Ishikawa (cell line): ENCODE results near the gene ANK3.

Experiments used
- CEBPB ChIP-seq: IDR thresholded peaks from 2 replicates; pipeline ENCODE4 v1.6.1; 2012
- CREB1 ChIP-seq: IDR thresholded peaks from 2 replicates; pipeline ENCODE4 v1.6.1; 2012; ENCODE audit warnings: low read depth
- EGR1 ChIP-seq: IDR thresholded peaks from 2 replicates; pipeline ENCODE4 v1.6.1; 2012
- EP300 ChIP-seq: IDR thresholded peaks from 2 replicates; pipeline ENCODE4 v1.6.1; 2012; ENCODE audit warnings: borderline replicate concordance
- FOXM1 ChIP-seq: IDR thresholded peaks from 2 replicates; pipeline ENCODE4 v1.6.1; 2012; ENCODE audit warnings: low read depth, borderline replicate concordance
- NFIC ChIP-seq: IDR thresholded peaks from 2 replicates; pipeline ENCODE4 v1.6.1; 2012
- RAD21 ChIP-seq: IDR thresholded peaks from 2 replicates; pipeline ENCODE4 v1.6.1; 2012; ENCODE audit warnings: low read depth
- TAF1 ChIP-seq: IDR thresholded peaks from 2 replicates; pipeline ENCODE4 v1.6.1; 2012; ENCODE audit warnings: low read depth, mild to moderate bottlenecking
- TCF12 ChIP-seq: IDR thresholded peaks from 2 replicates; pipeline ENCODE4 v1.6.1; 2012; ENCODE audit warnings: low read depth
- TEAD4 ChIP-seq: IDR thresholded peaks from 2 replicates; pipeline ENCODE4 v1.6.1; 2012
- YY1 ChIP-seq: IDR thresholded peaks from 2 replicates; pipeline ENCODE4 v1.6.1; 2012; ENCODE audit warnings: low read depth
- ZBTB7A ChIP-seq: IDR thresholded peaks from 2 replicates; pipeline ENCODE4 v1.6.1; 2012; ENCODE audit warnings: low read depth
- TF ChIP-seq, protein P1 (sequence below): IDR thresholded peaks from 2 replicates; pipeline ENCODE4 v1.6.1; 2012
- TF ChIP-seq, protein P2 (sequence below): IDR thresholded peaks from 2 replicates; pipeline ENCODE4 v1.6.1; 2012
- TF ChIP-seq, protein P3 (sequence below): IDR thresholded peaks from 2 replicates; pipeline ENCODE4 v1.6.1; 2012; ENCODE audit warnings: low read depth, mild to moderate bottlenecking

The ANK3 gene

DNA sequence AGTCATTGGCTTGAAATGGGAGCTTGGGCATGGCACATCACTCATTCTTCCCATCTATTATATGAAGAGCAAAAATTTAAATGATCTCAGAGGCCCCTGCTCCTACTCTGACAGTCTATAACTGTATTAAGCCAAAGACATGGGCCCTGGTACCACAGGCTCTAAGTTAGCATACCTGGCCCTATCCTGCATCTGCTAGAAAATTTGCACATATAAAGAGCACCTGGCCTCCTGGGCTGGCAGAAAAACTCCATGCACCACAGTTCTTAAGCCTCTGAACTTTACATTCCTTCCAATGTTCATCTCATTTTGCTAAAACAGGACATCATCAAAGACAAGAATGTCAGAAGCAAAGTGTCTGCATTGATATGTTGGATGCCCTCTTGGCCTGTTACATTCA lies 29.6 kb upstream of the ANK3 start:
- TF ChIP-seq YY1 (no peak), ZBTB7A (no peak), EP300 (no peak), NFIC (no peak), TEAD4 (no peak), TAF1 (no peak), CEBPB (no peak), TCF12 (no peak), RAD21 (no peak), EGR1 (no peak), FOXM1 (no peak), CREB1 (no peak)
- TF ChIP-seq, protein P1, sequence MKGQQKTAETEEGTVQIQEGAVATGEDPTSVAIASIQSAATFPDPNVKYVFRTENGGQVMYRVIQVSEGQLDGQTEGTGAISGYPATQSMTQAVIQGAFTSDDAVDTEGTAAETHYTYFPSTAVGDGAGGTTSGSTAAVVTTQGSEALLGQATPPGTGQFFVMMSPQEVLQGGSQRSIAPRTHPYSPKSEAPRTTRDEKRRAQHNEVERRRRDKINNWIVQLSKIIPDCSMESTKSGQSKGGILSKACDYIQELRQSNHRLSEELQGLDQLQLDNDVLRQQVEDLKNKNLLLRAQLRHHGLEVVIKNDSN, result no peak
- TF ChIP-seq, protein P2, sequence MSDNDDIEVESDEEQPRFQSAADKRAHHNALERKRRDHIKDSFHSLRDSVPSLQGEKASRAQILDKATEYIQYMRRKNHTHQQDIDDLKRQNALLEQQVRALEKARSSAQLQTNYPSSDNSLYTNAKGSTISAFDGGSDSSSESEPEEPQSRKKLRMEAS, result no peak
- TF ChIP-seq, protein P3, sequence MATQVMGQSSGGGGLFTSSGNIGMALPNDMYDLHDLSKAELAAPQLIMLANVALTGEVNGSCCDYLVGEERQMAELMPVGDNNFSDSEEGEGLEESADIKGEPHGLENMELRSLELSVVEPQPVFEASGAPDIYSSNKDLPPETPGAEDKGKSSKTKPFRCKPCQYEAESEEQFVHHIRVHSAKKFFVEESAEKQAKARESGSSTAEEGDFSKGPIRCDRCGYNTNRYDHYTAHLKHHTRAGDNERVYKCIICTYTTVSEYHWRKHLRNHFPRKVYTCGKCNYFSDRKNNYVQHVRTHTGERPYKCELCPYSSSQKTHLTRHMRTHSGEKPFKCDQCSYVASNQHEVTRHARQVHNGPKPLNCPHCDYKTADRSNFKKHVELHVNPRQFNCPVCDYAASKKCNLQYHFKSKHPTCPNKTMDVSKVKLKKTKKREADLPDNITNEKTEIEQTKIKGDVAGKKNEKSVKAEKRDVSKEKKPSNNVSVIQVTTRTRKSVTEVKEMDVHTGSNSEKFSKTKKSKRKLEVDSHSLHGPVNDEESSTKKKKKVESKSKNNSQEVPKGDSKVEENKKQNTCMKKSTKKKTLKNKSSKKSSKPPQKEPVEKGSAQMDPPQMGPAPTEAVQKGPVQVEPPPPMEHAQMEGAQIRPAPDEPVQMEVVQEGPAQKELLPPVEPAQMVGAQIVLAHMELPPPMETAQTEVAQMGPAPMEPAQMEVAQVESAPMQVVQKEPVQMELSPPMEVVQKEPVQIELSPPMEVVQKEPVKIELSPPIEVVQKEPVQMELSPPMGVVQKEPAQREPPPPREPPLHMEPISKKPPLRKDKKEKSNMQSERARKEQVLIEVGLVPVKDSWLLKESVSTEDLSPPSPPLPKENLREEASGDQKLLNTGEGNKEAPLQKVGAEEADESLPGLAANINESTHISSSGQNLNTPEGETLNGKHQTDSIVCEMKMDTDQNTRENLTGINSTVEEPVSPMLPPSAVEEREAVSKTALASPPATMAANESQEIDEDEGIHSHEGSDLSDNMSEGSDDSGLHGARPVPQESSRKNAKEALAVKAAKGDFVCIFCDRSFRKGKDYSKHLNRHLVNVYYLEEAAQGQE, result no peak

DNA sequence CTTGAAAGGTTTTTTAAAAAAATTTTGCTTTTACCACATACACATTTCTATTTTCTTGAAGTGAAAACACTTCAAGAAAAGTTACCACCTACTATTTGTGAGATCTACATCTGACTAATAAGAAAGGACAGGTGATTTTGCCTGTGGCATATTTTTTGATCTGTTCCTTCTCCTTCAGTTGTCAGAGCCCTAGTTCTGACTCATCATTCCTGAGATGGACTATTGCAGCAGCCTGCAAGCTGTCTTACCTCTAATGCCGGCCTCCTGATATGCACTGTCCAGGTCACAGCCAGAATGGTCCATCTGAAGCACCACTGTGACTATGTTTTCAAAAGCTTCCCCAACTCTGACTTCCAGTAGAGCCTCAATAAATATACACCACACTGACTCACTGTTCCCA lies 28.2 kb upstream of the ANK3 start:
- TF ChIP-seq ZBTB7A (no peak), CEBPB (no peak), FOXM1 (no peak), YY1 (no peak), CREB1 (no peak), TAF1 (no peak), NFIC (no peak), EGR1 (no peak), EP300 (no peak)
- TF ChIP-seq, protein P1, result no peak
- TF ChIP-seq, protein P3, result no peak

DNA sequence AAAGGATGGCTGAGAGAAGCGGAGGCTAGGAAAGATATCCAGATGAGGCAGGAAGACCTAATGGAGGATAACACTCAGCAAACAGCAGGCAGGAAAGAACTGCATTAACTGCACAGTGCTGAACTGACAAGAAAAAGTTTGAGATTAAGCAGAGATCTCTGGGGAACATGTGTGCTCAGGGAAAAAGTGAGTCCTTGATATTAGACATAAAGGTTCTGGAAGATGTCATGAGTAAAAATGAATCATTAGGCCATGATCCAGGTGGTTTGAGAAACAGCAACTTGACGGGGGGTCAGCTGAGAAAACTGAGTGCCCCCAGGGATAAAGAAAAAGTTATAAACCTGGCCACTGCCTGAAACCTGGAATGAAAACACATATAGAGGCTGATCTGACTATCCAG lies 27.3 kb upstream of the ANK3 start:
- TF ChIP-seq, protein P3, result no peak
- TF ChIP-seq NFIC (no peak), CEBPB (no peak), TAF1 (no peak), CREB1 (no peak), EP300 (no peak), TCF12 (no peak), RAD21 (no peak), FOXM1 (no peak), YY1 (no peak), EGR1 (no peak), ZBTB7A (no peak), TEAD4 (no peak)
- TF ChIP-seq, protein P2, result no peak
- TF ChIP-seq, protein P1, result no peak

DNA sequence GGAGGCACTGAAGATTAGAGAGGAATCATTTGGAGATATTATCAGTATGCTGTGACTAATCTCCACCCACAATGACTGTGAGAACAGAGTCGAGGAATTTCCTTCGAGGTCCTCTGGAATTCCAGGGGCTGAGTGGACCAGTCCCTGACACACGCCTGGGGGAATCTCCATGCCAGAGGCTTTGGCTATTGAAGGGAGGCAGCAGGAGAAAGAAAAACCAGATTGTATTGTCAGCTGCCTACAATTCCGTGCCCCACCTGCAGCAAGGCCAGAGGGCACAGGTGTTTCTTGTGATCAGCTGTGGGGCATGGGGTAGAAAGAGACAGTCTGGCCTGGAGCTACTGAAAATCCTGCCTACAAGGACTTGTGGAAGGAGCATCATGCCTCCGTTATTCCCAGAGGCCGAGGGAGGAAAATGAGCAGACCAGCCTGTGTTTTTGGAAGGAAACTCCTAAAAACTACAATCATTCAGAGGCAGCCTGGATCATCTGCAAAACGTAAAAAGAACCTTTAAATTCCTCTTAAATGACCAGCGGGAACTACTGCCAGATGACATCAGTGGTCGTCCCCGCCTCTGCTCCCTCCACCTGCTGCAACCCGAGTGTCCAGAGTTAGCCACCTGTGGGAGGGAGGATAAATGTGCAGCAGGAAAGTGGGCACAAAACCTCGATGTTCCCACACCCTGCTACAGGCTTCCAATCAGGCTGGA lies 25.4 kb upstream of the ANK3 start:
- TF ChIP-seq TEAD4 (peak; percentile 67), NFIC (no peak)
